HG02970 (cell line): Measurements from ENCODE around the gene ASGR1.
"Not testable (repeated sequence)": the region's sequence is repeated elsewhere in the genome, so short reads cannot be mapped to it uniquely, and the experiment has no call there.

Experiments used
- ATAC-seq: cut with Tn5 transposase; IDR thresholded peaks from one replicate; pipeline ENCODE4 v1.9.1; 2021; ENCODE audit warnings: mild to moderate bottlenecking, moderate library complexity, moderate number of reproducible peaks; ENCODE audit not compliant: unreplicated experiment, low FRiP score

ASGR1 gene

GRCh38 chr17:7128160-7128559 lies 51.0 kb downstream of the ASGR1 start:
- no peak for ATAC-seq

- ATAC-seq, result not testable (repeated sequence)
Observed at GRCh38 chr17:7127501-7127900, 51.7 kb downstream of the ASGR1 start.

- ATAC-seq, result not testable (repeated sequence)
Observed at GRCh38 chr17:7126386-7126785, 52.8 kb downstream of the ASGR1 start.

GRCh38 chr17:7124923-7125322 lies 54.2 kb downstream of the ASGR1 start:
- no peak for ATAC-seq

- no peak for ATAC-seq
Observed at GRCh38 chr17:7123844-7124243, 55.3 kb downstream of the ASGR1 start.
